Inflammatory macrophage treated with lipopolysaccharide for 4 hours (primary cell): ENCODE results near the gene CENPVL3.
"Not testable (repeated sequence)": the region's sequence is repeated elsewhere in the genome, so short reads cannot be mapped to it uniquely, and the experiment has no call there.

Experiments
- DNase-seq: peaks from one replicate; pipeline ENCODE4 v3.0.0-alpha.2; 2020

CENPVL3 gene

DNA sequence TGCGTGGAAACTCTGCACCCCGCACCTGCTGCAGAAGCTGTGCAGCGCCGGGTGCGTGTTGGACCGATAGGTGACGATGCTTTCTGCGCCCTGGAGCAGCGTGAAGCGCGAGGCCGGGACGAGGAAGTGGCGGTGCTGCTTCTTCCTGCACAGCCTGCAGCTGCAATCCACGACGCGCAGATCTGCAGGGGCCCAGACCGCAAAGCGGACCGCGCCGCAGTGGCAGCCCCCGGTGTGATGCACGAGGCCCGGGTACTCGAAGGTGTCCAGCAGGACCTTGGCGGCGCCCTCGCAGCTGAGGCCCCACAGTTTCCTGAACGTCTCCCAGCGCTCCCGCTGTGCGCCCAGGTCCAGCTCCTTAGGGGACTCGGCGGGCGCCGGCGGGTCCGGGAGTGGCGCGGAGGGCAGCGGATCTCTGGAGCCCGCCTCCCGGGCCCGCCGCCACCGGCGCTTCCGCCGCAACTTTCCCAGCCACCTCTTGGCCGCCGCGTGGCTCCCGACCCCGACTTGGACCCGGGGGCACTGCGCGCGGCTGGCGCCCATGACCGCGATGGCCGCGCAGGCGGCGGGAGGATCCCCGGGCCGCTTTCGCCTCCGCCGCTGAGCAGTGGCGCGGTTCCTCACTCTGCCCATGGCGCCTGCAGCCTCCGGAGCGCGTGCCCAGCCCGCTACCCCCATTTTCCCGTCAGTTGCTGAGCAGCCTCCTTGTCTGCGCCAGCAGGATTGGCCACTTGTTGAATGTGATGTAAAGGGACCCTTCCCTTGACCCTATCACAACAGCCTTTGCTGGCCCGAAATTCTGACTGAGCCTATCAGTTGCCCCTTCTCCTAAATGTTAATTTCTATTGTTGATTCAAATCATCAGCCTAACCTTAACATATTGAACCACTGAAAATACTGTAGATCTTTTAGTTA is at the start of gene CENPVL3:
TSS of gene CENPVL3 (minus strand) at position 672 of the 915 bp plus-strand sequence. CDS start at position 633, 39 bp downstream.
- DNase-seq, result not testable (repeated sequence)

DNA sequence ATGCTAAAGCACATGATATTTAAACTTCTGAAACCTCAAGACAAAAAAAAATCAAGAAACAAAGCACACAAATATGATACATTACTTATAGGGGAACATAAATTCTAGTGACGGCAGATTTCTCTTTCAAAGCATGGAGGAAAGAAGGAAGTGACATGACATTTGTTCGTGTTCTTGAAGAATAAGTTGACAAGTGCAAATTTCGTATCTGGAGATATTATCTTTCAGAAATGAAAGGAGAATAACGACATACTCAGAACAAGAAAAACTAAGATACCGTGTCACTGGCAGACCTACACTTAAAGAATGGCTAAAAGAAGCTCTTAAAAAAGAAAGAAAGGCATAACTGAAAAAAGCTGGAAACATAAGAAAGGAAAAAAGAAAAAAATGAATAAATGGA is 47.3 kb upstream of the CENPVL3 start:
- DNase-seq, result no peak

DNA sequence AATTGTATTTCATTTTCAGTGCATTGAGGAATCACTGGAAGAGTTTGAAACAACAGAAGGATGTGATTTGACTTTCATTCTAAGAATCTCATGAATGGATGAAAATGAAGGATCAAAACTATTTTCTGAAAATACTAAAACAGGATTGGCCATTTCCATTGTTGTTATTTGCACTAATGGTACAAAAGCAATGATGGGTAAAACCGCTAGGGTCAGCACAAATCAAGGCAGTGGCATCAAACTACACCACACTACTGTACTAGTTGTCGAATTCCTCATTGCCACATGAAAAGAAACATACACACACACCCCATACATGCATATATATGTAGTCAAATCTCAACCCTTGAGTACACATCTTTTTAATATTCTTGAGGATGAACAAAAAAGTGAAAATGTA is 24.7 kb upstream of the CENPVL3 start:
- DNase-seq, result no peak

DNA sequence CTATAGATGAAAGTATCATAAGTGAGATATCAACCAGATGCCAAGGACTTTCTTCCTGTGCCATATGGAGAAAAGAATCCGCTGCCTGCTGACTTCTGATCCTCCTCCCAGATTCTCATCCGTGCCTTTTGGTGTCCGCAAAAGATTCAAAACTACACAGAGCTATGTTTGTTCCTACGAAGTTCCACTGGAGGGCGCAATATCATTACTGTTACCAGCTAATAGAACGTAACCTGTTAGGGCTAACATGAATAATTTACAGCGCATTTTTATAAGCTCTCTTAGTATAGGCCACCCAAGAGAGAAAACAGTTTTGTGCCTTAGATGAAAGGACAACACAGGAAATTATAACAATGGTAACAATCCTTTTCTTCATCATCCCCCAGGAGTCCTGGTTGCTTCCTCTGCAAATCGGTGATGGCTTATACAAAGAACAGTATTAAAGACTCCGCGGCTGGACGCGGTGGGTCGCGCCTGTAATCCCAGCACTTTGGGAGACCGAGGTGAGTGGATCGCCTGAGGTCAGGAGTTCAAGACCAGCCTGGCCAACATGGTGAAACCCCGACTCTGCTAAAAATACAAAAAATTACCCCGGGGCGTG is 22.8 kb upstream of the CENPVL3 start:
- DNase-seq, result peak; percentile 4

DNA sequence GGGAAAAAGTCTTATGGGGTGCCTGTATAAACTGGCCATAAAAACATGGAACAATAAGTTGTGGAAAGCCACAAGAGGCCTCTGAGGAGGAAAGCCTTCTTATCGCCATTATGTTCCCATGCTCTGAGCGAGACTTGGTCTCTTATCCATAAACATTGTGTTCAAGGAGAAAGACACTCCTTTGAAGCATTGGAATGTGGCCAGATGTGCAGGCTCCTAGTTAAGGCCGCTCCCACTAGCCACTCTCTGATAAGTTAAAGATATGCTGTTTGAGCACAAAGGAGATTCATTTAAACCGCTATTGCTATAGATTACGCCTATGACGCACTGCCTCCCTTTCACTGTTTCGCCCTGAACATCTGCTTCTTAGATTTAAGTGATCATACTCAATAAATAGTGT is 17.8 kb upstream of the CENPVL3 start:
- not testable (repeated sequence) for DNase-seq

DNA sequence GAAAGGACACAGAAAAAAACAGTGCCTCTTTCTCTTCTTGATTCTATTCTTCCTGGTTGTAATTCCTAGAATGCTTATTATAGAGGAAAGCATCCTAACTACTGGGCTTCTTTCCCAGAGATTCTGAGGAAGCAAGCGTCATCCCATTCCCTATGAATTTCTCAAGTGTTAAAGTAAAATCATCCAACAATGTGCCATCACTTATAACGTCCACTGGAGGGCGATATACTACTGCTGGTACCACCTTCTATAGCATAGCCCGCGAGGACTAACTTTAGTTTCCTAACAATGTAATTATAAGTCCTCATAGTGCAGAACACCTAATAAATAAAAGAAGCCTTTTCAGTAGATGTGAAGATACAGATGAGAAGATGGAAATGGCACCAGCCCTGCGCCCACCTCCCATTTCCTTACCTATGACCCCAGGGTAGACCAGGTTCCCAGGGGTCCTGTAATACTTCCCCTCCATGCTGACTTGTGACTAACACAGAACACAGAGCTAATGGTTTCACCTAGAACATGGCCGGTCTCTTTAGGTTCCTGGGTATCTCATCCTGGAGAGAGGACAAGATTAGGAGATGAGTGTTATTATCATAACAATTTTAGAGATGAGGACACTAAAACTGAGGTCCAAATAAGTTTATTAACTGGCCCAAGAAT is 4.2 kb downstream of the CENPVL3 start:
- DNase-seq, result peak; percentile 17

DNA sequence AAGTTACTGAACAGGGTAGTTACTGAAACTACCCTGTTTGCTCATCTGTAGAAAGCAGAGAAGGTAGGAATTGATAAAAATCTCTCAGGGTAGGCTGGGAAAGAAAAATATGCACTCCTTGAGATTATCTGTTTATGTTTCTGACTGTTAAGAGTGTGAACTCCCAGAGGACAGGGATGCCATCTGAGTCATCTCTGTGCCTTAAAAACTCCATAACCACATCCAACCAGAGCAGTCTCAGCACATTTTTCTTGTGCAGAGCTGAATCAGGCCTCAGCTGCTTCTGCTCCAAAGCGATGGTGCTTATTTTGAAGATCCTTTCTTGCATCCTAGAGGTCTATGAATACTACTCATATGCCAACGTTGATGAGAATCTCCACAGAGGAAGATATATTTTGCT is 9.9 kb downstream of the CENPVL3 start:
- DNase-seq, result no peak

DNA sequence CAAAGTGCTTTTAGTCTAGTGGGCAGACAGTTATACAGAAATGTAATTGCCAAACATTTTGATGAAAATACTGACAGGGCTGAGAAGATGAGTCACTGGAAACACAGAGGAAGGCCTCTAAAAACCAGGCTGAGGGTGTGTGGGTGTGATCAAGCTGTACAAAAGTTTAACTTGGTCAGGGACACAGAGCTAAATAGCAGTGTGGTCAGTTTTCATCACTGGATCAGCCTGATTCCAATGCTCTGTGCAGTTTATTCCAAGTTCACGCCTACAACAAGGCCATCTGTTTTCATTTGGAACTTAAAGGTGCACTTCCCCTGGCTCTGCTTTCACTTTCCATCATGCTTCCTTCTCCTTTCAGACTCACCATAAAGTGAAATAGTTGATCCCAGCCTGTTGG is 10.6 kb downstream of the CENPVL3 start:
- DNase-seq, result peak; percentile 42

DNA sequence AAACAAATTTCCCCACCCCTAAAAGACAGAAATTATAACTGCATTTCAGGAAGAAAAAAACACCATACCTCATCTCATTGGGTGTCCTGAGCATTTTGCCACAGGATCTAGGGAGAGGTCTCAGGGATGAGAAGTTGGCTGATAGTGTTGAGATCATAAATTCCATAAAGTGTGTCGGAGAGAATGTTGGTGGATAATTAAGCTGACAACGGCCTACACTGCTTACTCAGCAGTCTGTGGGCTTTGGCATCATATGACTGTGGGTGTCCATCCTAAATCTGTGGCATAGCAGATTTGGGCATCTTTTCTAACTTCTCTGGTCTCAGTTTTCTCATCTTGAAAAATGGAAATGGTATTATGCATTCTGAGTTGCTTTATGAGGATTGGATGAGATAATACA is 12.3 kb downstream of the CENPVL3 start:
- DNase-seq, result no peak

DNA sequence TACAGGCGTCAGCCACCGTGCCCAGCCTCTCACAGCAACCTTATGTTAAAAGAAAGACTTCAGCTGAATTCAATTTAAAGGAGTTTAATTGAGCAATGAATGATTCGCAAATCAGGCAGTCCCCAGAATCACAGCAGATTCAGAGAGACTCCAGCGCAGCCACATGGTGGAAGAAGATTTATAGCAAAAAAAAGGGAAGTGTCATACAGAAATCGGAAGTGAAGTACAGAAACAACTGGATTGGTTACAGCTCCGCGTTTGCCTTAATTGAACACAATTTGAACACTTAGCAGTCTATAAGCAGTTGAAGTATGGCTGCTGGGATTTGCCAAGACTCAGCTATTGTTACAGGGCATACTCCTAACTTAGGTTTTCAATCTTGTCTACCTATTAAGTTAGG is 19.8 kb downstream of the CENPVL3 start:
- DNase-seq, result no peak

DNA sequence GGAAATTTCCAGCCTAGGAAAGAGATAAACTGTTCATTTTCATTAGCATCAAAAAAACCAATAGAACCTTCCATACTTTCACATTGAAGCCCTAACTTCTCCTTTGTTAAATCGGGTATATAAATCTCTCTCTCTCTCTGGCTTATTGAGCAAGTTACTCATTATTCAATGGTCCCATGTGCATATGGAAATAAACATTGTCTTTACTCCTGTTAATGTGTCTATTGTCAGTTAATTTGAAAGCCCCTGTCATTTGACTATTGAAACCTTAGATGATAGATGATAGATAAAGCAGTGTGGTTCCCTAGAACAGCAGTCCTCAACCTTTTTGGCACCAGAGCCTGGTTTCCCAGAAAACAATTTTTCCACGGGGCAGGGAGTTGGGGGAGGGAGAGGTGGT is 46.8 kb downstream of the CENPVL3 start:
- DNase-seq, result no peak

DNA sequence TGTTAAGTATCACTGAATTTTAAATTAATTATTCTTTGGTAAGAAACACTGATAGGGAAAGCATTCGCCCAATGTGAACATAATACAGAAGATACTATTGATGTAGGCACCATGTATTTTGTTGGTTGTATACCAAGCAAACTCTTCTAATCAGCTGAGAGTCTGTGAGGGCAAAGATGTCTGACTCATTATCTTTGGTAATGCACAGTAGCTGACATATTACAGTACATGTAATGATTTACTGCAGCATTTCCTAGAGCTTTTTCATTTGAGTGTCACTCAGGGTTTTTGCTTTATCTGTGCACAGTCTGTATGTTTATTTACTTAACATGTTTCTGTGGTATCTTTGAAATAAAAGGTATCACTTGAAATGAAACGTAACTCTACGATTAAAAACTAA is 49.2 kb downstream of the CENPVL3 start:
- DNase-seq, result no peak

DNA sequence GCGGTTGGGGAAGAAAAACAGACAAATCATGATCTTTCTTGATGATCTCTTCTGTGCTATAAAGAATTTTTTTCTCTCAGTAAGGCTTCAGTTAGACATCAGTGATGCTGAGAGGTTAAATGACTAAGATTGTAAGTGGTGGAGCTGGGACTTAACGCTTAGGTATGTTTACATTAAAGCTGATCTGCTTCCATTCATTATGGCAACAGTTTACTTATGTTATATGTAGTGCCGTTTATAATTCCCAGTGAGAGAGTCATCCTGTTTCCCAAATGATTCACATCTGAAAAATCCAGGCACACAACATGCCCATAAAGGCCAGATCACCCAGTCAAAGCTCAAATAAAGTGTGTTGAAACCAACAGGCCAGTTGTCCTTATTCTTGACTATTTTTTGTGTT is 50.1 kb downstream of the CENPVL3 start:
- DNase-seq, result no peak
